NCI-H146 treated with DMSO at 0.1 percent for 48 hours (cell line): ENCODE data around the gene ZNF146.
"Not testable (repeated sequence)": the region's sequence is repeated elsewhere in the genome, so short reads cannot be mapped to it uniquely, and the experiment has no call there.

Experiments used
- DNase-seq: peaks from one replicate; lab custom pipeline; 2025; ENCODE audit not compliant: unreplicated experiment; lab: John Stamatoyannopoulos, UW

Gene ZNF146

GRCh38 chr19:36269295-36269694, 54.4 kb downstream of the ZNF146 start:
- not testable (repeated sequence) for DNase-seq
